ENCODE data around the gene ZNF630. TPM values are rescaled to one million over a fixed set of nuclear protein-coding genes. Genes with fewer than 3 reads are reported as not detected.
"Not testable (repeated sequence)": the region's sequence is repeated elsewhere in the genome, so short reads cannot be mapped to it uniquely, and the experiment has no call there.

Gene ZNF630
- total RNA-seq, 1 experiment from 2014 or later: 2.7 TPM

DNA sequence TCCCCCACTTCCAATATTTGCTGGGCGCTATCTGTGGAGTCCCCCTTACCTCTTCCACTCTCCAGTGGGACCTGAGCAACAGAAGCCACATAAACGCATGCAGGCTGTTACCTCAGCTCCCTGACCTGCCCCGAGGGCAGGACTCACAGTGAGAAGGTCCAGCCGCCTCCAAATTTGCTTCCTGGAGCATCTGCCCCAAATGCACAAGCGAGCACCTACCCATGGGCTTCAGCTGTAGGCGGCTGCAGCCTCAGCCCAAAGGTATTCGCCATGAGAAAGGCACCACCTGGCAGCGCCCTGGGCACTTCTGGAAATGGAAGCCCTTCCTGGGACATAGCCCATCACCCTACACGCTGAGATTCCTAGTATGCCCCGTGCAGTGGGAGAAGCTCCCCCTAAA is 41.2 kb downstream of the ZNF630 start:
- no peak for DNase-seq (ENCODE audit: low spot score)

DNA sequence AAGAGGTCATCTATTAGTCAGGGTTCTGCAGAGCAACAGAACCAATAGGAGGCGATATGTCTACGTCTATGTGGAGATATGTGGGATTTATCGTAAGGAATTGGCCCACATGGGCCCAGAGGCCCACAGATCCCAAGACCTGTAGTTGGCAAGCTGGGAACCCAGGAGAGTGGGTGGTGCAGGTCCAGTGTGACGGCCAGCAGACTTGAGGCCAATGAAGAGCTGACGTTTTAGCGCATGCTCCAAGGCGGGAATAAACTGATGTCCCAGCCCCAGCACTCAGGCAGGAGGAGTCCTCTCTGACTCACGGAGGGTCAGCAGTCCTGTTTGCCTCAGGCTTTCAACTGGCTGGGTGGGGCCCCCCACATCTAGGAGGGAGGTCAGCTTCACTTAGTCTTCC is 43.3 kb downstream of the ZNF630 start:
- DNase-seq (ENCODE audit: low spot score): no peak

DNA sequence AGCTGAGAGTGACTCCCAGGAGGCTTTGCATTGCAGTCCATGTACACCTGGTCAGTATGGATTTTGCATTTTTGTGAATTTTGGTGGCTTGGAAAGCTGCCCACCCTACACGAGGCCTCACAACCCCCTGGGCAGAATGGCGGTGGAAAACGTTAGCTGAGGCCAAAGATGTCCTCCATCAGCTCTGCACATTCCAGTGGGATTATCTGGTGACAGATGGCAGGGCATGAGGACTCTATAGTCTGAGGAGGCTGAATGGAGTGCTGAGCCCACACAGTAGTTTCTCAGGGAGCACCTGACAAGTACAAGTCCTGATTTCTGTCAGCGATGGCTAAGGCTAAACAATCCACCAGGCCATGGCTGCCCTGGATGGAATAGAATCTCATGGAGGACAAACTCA is 43.9 kb downstream of the ZNF630 start:
- DNase-seq (ENCODE audit: low spot score): not testable (repeated sequence)

- peak; percentile 48 for DNase-seq (ENCODE audit: low spot score)
These were observed 45.9 kb downstream of the ZNF630 start for GRCh38 chrX:48025561-48025960.

- no peak for DNase-seq (ENCODE audit: low spot score)
These were observed 48.7 kb downstream of the ZNF630 start for GRCh38 chrX:48022738-48023137.

- no peak for DNase-seq (ENCODE audit: low spot score)
These were observed 49.3 kb downstream of the ZNF630 start for GRCh38 chrX:48022100-48022499.

DNA sequence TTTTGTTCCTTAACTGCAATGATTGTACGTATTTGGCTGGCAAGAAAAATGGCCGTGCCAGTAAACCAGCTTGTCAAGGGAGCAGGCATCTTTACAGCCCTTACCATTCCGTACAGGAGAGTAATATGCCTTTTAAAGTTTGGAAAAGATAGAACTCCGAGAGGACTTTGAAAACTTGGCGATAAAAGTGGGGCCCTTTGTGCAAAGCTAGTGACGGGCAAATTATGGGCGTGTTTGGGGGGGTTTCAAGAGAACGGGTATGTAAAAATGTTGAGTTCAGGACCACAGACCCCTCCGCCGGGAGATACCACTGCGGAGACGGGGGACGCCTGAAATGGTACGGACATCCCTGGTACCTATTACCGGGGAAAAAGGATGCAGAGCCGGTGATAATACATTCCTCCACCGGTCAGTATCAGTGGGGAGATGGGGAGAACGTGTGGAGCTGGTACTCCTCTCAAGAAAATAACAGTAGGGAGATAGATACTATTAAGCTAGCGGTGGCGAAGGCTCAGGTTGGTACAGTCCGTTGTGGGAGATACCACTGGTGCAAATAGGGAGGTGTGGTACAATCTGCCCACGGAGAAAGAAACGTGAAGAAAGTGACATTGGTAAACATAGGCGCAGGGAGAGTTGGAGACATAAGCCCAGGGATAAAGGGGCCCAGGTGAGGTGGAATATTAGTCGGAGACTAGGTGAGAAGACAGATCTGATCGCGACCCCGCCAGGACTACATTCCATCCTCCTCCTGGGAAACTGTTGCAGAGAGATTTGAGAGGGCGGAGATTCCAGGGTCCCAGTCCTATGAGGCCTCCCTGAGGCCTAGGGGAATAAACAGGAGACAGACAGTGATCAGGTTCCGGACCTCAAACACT is 50.2 kb downstream of the ZNF630 start:
- peak; percentile 64 for DNase-seq (ENCODE audit: low spot score)

GRCh38 chrX:48020472-48020871 is 51.0 kb downstream of the ZNF630 start:
- DNase-seq (ENCODE audit: low spot score): not testable (repeated sequence)

DNA sequence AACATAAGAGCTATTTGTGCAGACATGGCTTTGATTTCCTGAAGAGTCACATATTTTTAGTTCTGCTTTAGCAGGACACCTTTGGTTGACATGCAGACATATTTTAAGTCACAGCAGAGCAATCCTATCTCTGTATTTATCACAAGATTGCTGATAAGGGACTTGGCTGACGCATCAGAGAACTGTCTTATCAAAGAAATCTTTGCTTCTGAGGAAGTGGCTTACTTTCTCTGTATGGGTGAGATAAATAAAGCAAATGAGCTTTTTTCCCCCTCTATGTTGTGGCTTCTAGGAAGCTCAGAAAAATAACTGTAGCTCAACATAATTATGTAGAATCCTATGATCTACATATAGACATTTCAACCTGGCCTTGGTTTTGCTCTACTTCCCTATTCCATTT is 51.5 kb downstream of the ZNF630 start:
- not testable (repeated sequence) for DNase-seq (ENCODE audit: low spot score)

DNA sequence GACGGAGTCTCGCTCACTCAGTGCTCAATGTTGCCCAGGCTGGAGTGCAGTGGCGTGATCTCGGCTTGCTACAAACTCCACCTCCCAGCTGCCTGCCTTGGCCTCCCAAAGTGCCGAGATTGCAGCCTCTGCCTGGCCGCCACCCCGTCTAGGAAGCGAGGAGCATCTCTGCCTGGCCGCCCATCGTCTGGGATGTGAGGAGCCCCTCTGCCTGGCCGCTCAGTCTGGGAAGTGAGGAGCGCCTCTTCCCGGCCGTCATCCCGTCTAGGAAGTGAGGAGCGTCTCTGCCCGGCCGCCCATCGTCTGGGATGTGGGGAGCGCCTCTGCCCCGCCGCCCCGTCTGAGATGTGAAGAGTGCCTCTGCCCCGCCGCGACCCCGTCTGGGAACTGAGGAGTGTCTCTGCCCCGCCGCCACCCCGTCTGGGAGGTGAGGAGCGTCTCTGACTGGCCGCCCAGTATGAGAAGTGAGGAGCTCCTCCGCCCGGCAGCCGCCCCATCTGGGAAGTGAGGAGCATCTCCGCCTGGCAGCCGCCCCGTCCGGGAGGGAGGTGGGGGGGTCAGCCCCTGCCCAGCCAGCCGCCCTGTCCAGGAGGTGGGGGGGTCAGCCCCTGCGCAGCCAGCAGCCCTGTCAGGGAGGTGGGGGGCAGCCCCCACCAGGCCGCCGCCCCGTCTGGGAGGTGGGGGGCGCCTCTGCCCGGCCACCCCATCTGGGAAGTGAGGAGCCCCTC is 54.7 kb downstream of the ZNF630 start:
- DNase-seq (ENCODE audit: low spot score): not testable (repeated sequence)

DNA sequence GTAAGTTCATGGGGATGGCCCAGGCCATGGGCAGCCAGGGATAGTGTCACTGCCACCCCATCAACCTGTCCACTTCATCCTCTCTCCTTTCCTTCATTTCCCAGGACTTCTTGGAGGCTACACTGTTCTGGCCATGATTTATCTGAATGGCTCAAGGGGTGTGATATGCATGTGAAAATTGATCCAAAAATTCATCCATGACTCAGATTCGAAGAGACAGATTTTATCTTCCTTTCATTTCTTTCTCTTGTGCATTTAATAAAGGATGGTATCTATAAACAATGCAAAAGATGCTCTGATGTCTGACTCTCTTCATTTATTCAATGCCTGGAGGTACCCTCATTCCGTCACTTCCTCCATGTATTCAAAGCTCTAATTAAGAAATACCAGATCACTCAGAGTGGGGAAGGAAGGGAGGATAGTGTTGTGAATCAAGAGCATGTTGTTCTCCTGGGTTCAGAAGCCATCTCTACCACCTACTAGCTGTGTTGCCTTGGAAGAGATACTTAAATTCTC is 61.9 kb downstream of the ZNF630 start:
- not testable (repeated sequence) for DNase-seq (ENCODE audit: low spot score)

Other genes with a start within 250 kb of the ZNF630 start
- gene ZNF81, start 234.7 kb downstream of the ZNF630 start, total RNA-seq (2014; rRNA removed; shearing (Covaris generic)): 4.0 and 8.9 TPM in 2 replicates
- gene ZNF182, start 67.7 kb downstream of the ZNF630 start, total RNA-seq (2014; rRNA removed; shearing (Covaris generic)): 3.6 and 4.2 TPM in 2 replicates
- gene SPACA5, start 64.7 kb downstream of the ZNF630 start, total RNA-seq (2014; rRNA removed; shearing (Covaris generic)): not detected in 2 replicates
- not detected in 2 replicates for gene SPACA5B, start 59.0 kb upstream of the ZNF630 start, total RNA-seq (2014; rRNA removed; shearing (Covaris generic))
- not detected in 2 replicates for gene SSX5, start 125.2 kb upstream of the ZNF630 start, total RNA-seq (2014; rRNA removed; shearing (Covaris generic))
- gene SSX1, start 183.8 kb upstream of the ZNF630 start, total RNA-seq (2014; rRNA removed; shearing (Covaris generic)): not detected in 2 replicates